ENCODE data around the gene HDAC4. TPM values are rescaled to one million over a fixed set of nuclear protein-coding genes. Genes with fewer than 3 reads are reported as not detected.

Gene HDAC4
- total RNA-seq, 4 donors from 2014 or later, result 30.2 to 103 (median 51.7) TPM

DNA sequence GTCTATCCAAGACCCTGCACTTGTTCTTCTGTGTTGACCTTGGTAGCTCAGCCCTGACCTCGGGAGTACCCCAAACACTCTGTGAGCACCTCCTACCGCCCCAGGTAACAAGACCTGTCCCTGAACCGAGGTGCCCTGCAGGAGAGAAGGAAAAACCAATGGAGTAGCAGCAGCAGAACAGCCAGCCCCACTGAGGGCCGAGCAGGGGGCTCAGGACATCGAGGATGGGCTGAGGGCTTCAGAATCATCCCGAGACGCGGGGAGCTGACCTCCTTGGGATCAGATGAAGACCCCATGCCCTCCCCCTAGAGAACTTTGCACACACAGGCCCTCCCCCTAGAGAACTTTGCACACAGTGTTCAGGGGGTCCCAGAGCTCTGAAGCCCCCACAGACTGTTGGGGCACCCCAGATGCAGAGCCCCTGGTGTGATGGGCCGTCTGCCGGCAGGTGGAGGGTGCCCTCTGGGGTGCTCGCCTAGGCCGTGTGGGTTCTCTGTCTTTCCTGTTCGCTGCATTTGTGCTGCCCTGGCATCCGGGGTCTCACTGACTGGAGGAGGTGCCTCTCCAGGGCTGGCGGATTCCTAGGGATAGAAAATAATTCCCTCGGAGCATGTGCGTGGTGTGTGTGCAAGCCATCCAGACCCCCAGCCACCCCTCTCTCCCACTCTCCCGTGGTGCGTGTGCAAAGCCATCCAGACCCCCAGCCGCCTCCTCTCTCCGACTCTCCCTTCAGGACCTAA, 363.8 kb downstream of the HDAC4 start:
- ATAC-seq (ENCODE audit: low FRiP score) (no peak), DNase-seq (ENCODE audit: low spot score) (no peak)
- TF ChIP-seq, protein P1, sequence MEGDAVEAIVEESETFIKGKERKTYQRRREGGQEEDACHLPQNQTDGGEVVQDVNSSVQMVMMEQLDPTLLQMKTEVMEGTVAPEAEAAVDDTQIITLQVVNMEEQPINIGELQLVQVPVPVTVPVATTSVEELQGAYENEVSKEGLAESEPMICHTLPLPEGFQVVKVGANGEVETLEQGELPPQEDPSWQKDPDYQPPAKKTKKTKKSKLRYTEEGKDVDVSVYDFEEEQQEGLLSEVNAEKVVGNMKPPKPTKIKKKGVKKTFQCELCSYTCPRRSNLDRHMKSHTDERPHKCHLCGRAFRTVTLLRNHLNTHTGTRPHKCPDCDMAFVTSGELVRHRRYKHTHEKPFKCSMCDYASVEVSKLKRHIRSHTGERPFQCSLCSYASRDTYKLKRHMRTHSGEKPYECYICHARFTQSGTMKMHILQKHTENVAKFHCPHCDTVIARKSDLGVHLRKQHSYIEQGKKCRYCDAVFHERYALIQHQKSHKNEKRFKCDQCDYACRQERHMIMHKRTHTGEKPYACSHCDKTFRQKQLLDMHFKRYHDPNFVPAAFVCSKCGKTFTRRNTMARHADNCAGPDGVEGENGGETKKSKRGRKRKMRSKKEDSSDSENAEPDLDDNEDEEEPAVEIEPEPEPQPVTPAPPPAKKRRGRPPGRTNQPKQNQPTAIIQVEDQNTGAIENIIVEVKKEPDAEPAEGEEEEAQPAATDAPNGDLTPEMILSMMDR (IDR thresholded peaks at IDR 0.05), result no peak

DNA sequence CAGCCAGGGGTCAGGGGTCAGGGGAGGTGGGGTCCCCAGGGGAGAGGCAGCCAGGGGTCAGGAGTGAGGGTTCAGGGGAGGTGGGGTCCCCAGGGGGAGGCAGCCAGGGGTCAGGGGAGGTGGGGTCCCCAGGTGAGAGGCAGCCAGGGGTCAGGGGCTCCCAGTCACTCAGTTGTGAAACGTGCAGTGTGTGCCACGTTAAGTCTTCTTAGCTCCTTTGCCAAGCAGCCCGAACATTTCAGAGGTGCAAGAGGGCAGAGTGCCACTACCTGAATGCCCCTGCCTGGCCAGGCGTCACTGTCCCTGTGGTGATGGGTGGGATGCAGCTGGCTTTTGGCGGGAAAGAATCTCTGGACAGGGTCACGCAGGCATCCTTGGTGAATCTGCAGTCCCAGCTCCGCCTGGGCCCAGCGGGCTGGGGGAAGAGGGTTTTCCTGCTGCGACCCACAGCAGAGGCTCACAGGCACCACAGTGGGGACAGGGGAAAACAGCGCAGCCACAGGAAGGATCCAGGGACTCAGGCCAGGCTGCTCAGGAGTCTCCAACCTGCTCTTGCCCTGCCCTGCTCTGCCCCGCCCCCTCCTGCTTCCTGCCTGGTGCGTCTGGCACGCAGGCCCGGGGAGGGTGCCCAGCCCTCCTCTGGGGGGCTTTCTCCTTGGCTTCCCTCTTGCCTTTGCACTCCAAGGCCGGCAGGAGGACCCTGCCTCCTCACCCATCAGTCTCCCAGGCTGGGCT, 364.7 kb downstream of the HDAC4 start:
- TF ChIP-seq, protein P1 (IDR thresholded peaks at IDR 0.05), result no peak
- ATAC-seq (ENCODE audit: low FRiP score), result no peak
- DNase-seq (ENCODE audit: low spot score), result no peak

DNA sequence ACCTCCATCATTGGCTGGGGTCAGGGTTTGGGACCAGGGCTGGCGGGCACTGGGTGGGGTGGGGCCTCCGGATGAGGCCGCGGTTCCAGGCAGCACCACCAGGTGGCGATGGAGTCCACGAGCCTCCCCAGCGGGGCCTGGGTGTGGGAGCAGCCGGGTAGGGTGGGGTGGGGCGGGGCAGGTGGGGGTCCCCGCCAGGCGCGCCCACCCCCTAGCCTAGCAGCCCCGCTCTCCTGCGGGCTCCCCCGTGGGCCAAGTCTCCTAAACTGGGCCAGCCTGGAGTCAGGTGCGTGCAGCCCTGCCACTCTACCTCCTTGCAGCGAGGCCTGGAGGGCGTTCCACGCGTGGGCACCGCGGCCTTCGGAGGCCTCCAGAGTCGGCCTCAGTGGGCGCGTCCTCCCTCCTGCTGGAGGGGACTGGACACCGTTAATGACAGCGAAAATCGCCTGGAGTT, 365.4 kb downstream of the HDAC4 start:
- TF ChIP-seq, protein P1 (IDR thresholded peaks at IDR 0.05), result peak in 1 of 3 donors; percentile 18
- no peak for ATAC-seq (ENCODE audit: low FRiP score)
- peak; percentile 55 for DNase-seq (ENCODE audit: low spot score)

DNA sequence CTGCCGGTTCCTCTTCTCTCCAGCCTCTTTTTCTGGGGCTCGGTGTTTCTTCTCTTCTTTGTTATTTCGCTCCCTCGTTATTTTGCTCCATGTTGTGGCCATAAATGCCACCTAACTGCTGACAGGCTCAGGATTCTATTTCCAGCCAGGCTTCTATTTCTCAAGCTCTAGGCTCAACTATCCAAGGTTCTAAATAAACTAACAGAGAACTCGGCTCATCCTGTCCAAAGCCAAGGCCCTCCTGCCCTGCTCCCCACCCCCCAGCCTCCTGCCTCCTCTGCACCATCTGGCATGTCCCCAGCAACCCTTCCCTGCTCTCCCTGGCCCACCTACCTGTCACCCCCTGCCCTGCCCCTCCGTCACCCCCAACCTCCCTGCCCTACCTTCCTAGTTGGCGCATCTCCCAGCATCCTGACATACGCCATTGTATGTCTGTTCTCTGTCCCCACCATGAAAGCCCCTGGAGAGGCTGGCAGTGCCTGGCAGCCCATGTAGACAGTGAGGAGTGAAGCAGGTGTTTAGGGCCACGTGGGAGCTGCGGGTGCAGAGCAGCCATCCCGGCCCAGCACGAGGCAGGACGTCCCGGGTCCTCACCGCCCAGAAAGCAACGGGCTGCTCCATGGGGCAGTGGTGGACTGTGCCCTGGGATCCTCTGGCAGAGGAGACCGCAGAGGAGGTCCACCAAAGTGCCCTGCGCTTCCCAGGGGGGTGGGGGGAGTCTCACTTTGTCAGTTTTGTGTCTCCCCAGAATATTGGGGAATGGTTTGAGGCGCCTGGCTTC, 366.1 kb downstream of the HDAC4 start:
- TF ChIP-seq, protein P1 (IDR thresholded peaks at IDR 0.05), result no peak
- ATAC-seq (ENCODE audit: low FRiP score) (no peak), DNase-seq (ENCODE audit: low spot score) (no peak)

DNA sequence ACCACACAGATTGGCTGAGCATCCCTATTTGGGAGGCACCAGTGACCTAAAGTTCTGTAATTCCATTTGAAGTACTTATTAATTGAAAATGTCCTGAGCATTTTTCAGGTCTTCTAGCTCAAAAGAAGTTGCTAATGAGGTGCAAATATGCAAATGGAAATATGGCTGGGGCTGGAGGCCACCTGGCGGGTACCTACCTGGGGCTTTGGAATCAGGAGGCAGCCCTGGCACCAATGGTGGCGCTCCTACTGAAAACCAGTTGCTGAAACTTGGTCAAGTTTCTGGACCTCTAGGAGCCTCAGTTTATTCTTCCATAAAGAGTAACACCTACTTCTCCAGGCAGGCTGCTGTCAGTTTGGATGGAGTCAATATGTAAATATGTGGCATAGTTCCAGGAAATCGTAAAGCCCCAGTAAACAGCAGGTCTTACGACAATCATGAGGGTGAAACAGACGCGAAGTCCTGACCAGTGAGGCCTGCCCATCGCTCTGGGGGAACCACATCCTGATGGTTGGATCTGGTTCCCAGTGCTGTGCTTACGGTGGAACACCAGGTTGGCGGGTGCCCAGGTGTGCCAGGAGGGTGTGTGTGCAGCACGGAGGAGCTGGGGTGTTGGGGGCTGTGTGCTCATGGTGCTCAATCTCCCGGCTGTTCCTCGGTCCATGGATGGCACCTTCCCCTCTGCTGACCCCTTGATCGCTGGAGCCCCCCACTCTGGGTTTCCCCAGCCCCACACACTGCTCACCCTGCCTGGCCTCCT, 366.8 kb downstream of the HDAC4 start:
- ATAC-seq (ENCODE audit: low FRiP score), result no peak
- TF ChIP-seq, protein P1 (IDR thresholded peaks at IDR 0.05), result no peak
- DNase-seq (ENCODE audit: low spot score), result no peak

DNA sequence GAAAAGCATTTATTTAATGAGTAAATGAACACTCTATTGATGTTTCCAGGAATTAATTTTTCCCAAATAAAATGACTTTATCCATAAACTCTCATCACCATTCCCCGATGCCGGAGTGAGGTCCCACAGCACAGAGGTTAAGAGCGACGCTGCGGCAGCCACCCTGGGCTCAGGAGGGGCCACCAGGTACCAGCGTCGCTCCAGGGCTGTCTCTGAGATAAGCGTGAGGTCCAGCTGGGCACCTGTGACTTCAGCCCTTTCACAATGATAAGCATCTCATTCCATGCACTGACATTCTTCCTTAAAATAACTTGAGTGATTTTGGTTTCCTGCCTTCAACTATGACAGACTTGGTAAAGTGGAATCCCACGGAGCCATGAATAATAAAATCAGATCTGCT, 370.9 kb downstream of the HDAC4 start:
- DNase-seq (ENCODE audit: low spot score) (no peak), ATAC-seq (ENCODE audit: low FRiP score) (no peak)
- TF ChIP-seq, protein P1 (IDR thresholded peaks at IDR 0.05), result no peak
